ENCODE measurements around the gene TMEM204.

TMEM204 gene

DNA sequence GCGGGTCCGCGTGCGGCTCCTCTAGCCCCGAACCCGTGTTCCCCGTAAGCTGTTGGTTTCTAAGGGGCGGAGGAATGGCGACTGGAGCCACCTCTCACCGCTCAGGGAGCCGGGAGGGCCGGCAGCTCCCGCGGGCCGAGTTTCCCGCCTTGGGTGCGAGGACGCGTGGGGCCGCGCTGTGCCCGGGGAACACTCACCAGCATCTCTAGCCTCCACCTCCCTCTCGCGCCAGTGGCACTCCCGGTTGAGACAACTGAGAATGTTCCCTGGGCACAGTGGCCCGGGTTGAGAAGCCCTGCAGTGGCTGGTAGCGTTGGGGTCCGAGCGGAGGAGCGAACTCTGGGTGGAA is 39.7 kb upstream of the TMEM204 start:
- DNase-seq, result peak; percentile 36
- no peaks in the 10 kb centered on the region for H3K9me3 ChIP-seq
- no peak for TF ChIP-seq CTCF (IDR thresholded peaks at IDR 0.05; ENCODE audit: low read depth, low read length)

DNA sequence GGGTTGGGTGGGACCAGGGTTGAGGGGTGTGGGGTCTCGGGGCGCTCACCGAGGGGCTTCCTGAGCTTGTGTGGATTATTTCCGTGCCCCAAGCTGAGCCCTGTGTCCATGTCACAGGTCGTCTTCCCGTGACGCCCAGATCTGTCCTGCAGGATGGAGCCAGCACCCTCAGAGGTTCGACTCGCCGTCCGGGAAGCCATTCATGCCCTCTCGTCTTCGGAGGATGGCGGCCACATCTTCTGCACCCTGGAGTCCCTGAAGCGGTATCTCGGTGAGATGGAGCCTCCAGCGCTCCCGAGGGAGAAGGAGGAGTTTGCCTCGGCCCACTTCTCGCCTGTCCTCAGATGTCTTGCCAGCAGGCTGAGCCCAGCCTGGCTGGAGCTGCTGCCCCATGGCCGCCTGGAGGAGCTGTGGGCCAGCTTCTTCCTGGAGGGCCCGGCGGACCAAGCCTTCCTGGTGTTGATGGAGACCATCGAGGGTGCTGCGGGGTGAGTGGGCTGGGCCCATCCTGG is 39.3 kb upstream of the TMEM204 start:
- Histone ChIP-seq H3K9me3 (no peaks in the 10 kb centered on the region), H3K27me3 (no peaks in the 10 kb centered on the region), H3K4me3 (ENCODE audit: low read depth, low read length) (peak overlapping the region; percentile 85), H3K4me1 (peaks cover 4% of the 10 kb centered on the region), H3K36me3 (peaks cover 37% of the 10 kb centered on the region)
- peak; percentile 72 for TF ChIP-seq CTCF (IDR thresholded peaks at IDR 0.05; ENCODE audit: low read depth, low read length)
- DNase-seq, result peak; percentile 84

More for the DNA sequence above, 39.7 kb upstream of the TMEM204 start:
- Histone ChIP-seq H3K27me3 (no peaks in the 10 kb centered on the region), H3K4me1 (peaks cover 4% of the 10 kb centered on the region), H3K36me3 (peaks cover 34% of the 10 kb centered on the region), H3K4me3 (ENCODE audit: low read depth, low read length) (peak overlapping the region; percentile 85)

- Histone ChIP-seq H3K27me3 (no peaks in the 10 kb centered on the region), H3K9me3 (no peaks in the 10 kb centered on the region), H3K4me1 (peaks cover 4% of the 10 kb centered on the region), H3K36me3 (peaks cover 40% of the 10 kb centered on the region), H3K4me3 (ENCODE audit: low read depth, low read length) (peak overlapping the region; percentile 85)
- DNase-seq, result no peak
- no peak for TF ChIP-seq CTCF (IDR thresholded peaks at IDR 0.05; ENCODE audit: low read depth, low read length)
Observed at GRCh38 chr16:1494711-1495110, 38.8 kb upstream of the TMEM204 start.

DNA sequence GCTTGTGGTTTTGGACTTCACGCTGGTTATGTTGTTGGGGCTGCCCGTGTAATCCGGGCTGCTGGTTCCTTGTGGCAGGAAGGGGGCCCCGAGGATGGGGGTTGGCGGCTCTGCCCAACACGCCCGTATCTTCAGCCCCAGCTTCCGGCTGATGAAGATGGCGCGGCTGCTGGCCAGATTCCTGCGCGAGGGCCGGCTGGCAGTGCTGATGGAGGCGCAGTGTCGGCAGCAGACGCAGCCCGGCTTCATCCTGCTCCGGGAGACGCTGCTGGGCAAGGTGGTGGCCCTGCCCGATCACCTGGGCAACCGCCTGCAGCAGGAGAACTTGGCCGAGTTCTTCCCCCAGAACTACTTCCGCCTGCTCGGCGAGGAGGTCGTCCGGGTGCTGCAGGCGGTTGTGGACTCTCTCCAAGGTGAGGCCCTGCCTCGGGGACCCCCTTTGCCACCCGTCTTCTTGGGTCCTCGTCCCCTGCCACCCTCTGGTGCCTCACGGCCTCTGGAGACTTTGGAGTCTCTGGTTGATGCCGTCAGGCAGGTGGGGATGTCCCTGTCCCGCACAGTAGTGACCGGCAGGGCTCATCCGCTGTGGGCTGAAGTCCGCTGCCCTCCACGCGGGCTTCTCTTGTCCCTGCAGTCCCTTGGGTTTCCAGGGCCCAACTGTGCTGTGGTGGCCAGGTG is 38.1 kb upstream of the TMEM204 start:
- peaks cover 46% of the 10 kb centered on the region for H3K36me3 ChIP-seq
- H3K4me3 ChIP-seq (ENCODE audit: low read depth, low read length), result no peak overlapping the region
- H3K27me3 ChIP-seq, result no peaks in the 10 kb centered on the region
- DNase-seq, result no peak
- H3K4me1 ChIP-seq, result peaks cover 4% of the 10 kb centered on the region
- TF ChIP-seq CTCF (IDR thresholded peaks at IDR 0.05; ENCODE audit: low read depth, low read length), result no peak
- H3K9me3 ChIP-seq, result no peaks in the 10 kb centered on the region

DNA sequence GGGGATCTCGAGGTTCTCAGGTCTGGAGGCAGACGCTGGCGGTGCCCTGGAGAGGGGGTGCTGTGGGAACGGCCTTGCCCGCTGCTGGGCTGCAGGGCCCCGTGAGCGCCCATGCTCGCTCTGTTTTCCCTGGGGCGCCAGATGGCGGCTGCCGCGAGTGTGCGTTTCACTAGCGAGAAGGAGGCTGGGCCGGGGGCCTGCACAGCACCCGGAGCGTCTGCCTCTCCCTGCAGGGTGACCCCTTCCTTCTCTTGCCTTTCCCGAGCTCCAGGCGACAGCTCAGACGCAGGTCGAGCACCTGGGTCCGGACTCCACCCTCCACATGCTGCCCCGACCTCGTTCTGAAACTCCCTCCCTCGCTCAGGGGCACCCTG is 37.6 kb upstream of the TMEM204 start:
- Histone ChIP-seq H3K9me3 (no peaks in the 10 kb centered on the region), H3K4me3 (ENCODE audit: low read depth, low read length) (no peak overlapping the region), H3K36me3 (peaks cover 51% of the 10 kb centered on the region), H3K27me3 (no peaks in the 10 kb centered on the region), H3K4me1 (peaks cover 4% of the 10 kb centered on the region)
- no peak for TF ChIP-seq CTCF (IDR thresholded peaks at IDR 0.05; ENCODE audit: low read depth, low read length)
- DNase-seq, result no peak

GRCh38 chr16:1496464-1496863 is 37.0 kb upstream of the TMEM204 start:
- Histone ChIP-seq H3K9me3 (no peaks in the 10 kb centered on the region), H3K4me1 (peaks cover 4% of the 10 kb centered on the region), H3K36me3 (peaks cover 57% of the 10 kb centered on the region), H3K27me3 (no peaks in the 10 kb centered on the region), H3K4me3 (ENCODE audit: low read depth, low read length) (no peak overlapping the region)
- no peak for TF ChIP-seq CTCF (IDR thresholded peaks at IDR 0.05; ENCODE audit: low read depth, low read length)
- no peak for DNase-seq
